HG03571 (cell line): ENCODE data around the gene KLK11.

ENCODE experiments used
- ATAC-seq: cut with Tn5 transposase; IDR thresholded peaks from one replicate; pipeline ENCODE4 v1.9.1; 2021; ENCODE audit not compliant: unreplicated experiment

KLK11 gene

GRCh38 chr19:51026554-51026831, at the start of gene KLK11:
Gene KLK11, minus strand, starts transcription at chr19:51026616. Its CDS starts 985 bp downstream, at chr19:51025631.
- ATAC-seq, result no peak

- no peak for ATAC-seq
Measured at GRCh38 chr19:51075998-51076397, 49.6 kb upstream of the KLK11 start.

DNA sequence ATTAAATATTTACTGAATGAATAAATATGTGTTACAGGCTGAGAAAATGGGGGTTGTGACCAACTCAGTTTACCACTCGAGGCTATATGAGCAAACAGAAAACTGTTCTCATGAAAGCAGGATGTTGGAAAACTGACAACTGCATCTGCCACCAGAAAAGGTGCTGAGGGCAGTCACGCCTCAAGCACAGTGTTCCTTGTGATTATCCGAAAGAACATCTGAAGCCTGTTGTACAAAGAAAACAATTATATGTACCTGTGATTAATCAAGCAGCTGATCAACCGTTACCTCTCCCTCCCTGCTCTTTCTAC, 44.6 kb upstream of the KLK11 start:
- ATAC-seq, result no peak

DNA sequence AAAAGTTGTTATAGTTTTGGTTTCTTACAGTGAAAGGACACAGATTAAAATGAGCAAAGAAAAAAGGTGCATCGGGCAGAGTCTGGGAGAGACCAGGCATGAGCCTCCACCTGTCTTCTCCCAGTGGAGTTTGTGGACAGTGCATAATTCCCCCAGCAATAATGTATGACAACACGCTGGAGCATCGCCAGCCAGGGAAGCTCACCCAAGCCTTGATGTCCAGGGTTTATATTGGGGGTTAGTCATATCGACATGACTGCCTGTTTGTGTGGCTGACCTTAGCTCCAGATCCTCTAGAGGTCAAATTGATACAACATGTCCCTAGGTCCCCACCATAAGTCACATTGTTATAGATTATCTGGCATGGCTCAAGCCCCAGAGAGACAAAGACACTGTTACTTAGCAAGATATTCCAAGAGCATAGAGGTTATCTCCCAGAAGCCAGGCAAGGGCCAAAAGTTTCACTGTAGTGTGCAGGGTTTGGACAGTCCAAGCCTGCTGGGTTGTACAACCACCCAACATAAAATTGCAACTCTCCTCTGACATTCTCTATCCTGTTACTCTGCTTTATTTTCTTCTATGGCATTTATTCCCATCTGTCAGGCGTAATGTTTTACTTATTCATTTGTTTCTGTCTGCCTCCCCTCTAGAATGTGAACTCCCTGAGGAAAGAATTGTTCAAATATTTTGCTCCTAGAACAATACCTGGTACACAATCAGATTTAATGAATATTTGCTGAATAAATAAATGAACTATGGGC, 44.1 kb upstream of the KLK11 start:
- ATAC-seq, result no peak

- no peak for ATAC-seq
Measured at GRCh38 chr19:51066393-51067186, 40.2 kb upstream of the KLK11 start.

GRCh38 chr19:51065221-51065960, 39.0 kb upstream of the KLK11 start:
- no peak for ATAC-seq

GRCh38 chr19:51064534-51065220, 38.3 kb upstream of the KLK11 start, which contains the start of gene KLK13:
Gene KLK13, minus strand, starts transcription at chr19:51065092. Its CDS starts 25 bp downstream, at chr19:51065067.
- no peak for ATAC-seq

GRCh38 chr19:51063664-51064063, 37.2 kb upstream of the KLK11 start:
- ATAC-seq, result no peak

- ATAC-seq, result no peak
Measured at GRCh38 chr19:51060973-51061372, 34.6 kb upstream of the KLK11 start.

DNA sequence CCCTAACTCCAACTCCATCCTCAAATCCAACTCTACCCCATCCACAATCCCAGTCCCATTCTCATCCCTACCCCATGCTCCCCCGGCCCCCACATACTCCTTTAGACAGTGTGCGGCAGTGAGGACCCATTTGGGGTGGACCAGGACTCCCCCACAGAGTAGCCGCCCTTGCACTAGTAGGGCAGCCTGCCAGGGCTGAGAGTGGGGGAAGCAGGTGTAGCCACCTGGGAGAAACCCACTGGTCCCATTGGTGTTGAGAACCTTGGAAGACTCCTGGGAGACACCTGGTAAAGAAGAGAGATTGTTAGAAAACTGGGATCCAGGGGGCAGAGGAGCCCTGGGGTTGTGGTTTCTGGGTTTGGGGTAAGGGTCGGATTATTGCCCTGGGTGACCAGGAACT, 33.9 kb upstream of the KLK11 start:
- ATAC-seq, result no peak

DNA sequence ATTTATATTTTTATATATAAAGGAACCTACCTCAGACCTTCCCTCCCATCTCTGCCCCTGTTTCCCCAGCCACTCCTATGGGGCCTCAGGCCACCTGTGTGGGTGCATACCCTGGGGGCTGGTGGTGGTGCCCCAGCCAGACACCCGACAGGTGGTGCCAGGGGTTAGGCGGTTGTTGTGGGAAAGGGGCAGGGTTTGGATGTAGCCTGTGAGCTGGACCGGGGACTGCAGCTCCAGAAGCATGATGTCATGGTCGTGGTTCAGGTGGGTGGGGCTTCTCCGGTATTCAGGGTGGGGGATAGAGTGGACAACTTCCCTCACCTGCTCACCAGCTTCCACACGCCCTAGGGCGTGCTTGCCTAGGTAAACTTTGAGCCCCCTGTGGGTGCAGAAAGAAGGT, 33.3 kb upstream of the KLK11 start:
- ATAC-seq, result no peak

DNA sequence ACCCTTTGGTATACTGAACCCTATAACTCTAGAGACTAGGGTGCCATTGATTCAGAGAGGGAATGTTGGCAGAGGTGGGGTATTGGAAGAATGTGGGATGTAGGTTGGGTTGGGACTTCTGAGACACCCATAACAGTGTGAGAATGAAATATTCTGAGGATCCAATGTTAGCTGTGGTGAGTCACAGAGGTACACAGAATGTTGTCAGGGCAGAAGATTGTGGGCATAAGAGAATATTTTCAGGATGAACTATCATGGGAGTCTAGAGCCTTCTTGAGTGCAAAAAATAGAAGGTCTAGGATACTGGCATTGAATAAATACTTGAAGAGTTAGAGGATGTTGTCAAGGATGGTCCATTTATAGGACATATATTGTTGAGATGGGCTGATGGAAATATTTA, 29.4 kb upstream of the KLK11 start:
- no peak for ATAC-seq

GRCh38 chr19:51047031-51047335, 20.6 kb upstream of the KLK11 start:
- no peak for ATAC-seq

GRCh38 chr19:51044327-51044726, 17.9 kb upstream of the KLK11 start:
- no peak for ATAC-seq

DNA sequence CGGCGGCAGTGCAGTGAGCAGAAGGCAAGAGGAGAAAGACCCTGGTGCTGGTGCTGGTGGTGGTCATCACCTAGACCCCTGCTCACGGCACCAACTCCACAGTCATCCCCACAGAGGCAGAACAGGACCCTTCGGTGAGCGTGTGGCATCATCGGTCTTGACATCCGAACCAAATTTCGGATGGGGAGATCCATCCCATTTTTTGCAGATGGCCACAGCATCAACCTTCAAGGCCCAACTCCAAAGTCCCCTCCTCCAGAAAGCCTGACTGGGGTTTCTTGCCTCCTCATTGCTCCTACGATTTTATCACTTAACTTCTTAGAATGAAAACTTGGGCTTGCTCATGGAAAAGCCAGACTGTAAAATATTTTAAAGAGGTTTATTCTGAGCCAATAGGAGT, 17.1 kb upstream of the KLK11 start:
- no peak for ATAC-seq

GRCh38 chr19:51040151-51040550, 13.7 kb upstream of the KLK11 start:
- ATAC-seq, result no peak

DNA sequence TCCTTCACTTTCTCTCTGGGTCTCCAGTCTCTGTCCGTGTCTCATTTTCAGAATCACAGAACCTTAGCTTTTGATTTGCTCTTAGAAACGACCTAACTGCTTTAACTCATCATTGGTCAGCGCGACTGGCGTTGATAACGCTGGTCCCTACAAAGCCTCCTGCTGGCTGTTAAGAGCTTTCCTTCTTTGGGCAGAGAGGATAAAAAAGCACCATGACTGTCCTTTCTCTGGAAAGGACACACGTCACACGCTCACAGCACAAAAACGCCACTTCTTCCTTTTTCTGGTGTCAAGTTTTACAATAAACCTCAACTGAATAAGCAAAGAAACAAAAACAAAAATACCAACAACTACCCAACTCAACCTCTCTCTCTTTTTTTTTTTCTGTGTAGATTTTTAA, 10.1 kb upstream of the KLK11 start:
- ATAC-seq, result no peak

DNA sequence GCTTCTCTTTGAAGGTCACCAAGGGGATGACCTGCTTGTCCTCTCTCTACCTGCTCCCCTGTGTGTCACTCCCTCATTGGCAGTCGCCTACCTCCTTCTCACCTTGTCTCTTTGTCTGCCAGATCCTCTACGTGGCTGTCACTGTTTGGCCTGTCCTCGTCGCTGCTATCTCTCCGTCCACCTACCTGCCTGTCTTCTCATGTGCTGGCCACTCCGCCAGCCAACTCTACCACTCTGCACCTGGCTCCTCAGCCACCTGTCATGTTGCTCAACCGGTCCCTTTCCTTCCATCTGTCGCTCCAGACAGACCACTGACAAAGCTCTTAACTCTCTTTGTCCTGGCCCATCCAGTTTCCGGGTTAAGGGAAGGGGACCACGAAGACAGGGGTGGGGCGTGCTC, 8.3 kb upstream of the KLK11 start, which contains the start of gene KLK12:
Gene KLK12 (minus strand): TSS at position 299 of the 400 bp plus-strand sequence. CDS start 381 bp downstream, outside the sequence.
- ATAC-seq, result no peak

DNA sequence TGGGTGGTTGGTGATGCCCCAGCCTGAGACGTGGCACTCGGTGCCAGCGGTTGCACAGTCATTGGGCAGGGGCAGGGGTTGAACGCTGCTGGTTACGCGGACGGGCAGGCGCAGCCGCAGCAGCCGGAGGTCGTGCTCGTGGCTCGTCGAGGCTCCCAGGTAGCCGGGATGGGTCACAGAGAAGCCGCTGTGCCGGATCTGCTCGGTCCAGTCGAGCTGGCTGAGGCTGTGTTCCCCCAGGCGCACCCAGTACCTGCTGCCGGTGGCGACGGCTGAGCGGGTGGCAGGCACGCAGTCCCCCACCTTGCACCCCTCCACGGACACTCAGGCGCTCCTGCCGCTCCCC, 5.4 kb upstream of the KLK11 start:
- ATAC-seq, result no peak

GRCh38 chr19:51031220-51031879, 4.9 kb upstream of the KLK11 start:
- ATAC-seq, result no peak

- no peak for ATAC-seq
Measured at GRCh38 chr19:51030631-51031030, 4.2 kb upstream of the KLK11 start.
